Smooth muscle cell (in vitro differentiated cells): ENCODE results near the gene MYO3B. TPM values are rescaled to one million over a fixed set of nuclear protein-coding genes. Genes with fewer than 3 reads are reported as not detected.

Experiments used
- DNase-seq: peaks from one replicate; lab custom pipeline; 2025; ENCODE audit not compliant: unreplicated experiment; lab: John Stamatoyannopoulos, UW
- H2AFZ ChIP-seq: fragments of 200-600 bp; sonication (generic); 2 replicates; pipeline ENCODE4 v1.6.0; 2016; ENCODE audit warnings: antibody characterized with exemption, low read depth, mild to moderate bottlenecking
- H3F3A ChIP-seq: fragments of 200-600 bp; sonication (generic); 2 replicates; pipeline ENCODE4 v1.6.0; 2017; ENCODE audit warnings: antibody characterized with exemption, low read depth
- H3K27ac ChIP-seq: fragments of 200-600 bp; sonication (generic); 2 replicates; pipeline ENCODE4 v1.5.1; 2016; ENCODE audit warnings: low read depth, mild to moderate bottlenecking
- H3K27me3 ChIP-seq: fragments of 200-600 bp; sonication (generic); 2 replicates; pipeline ENCODE4 v1.6.1; 2016; ENCODE audit warnings: low read depth, mild to moderate bottlenecking
- H3K36me3 ChIP-seq: fragments of 200-600 bp; sonication (generic); 2 replicates; pipeline ENCODE4 v1.5.1; 2016; ENCODE audit warnings: low read depth
- H3K4me1 ChIP-seq: fragments of 200-600 bp; sonication (generic); 2 replicates; pipeline ENCODE4 v1.5.1; 2016; ENCODE audit warnings: low read depth
- H3K4me2 ChIP-seq: fragments of 200-600 bp; sonication (generic); 2 replicates; pipeline ENCODE4 v1.6.0; 2016; ENCODE audit warnings: mild to moderate bottlenecking
- H3K4me3 ChIP-seq: fragments of 200-600 bp; sonication (generic); 2 replicates; pipeline ENCODE4 v1.5.1; 2016; ENCODE audit warnings: mild to moderate bottlenecking
- H3K79me2 ChIP-seq: fragments of 200-600 bp; sonication (generic); 2 replicates; pipeline ENCODE4 v1.6.0; 2016; ENCODE audit warnings: low read depth, mild to moderate bottlenecking
- H3K9ac ChIP-seq: fragments of 200-600 bp; sonication (generic); 2 replicates; pipeline ENCODE4 v1.6.0; 2016; ENCODE audit warnings: low read depth
- H3K9me3 ChIP-seq: fragments of 200-600 bp; sonication (generic); replicated peaks from 2 replicates; pipeline ENCODE4 v1.5.1; 2016; ENCODE audit warnings: low read depth
- H4K20me1 ChIP-seq: fragments of 200-600 bp; sonication (generic); 2 replicates; pipeline ENCODE4 v1.6.0; 2016; ENCODE audit warnings: low read depth
- CTCF ChIP-seq: fragments of 200-600 bp; sonication (generic); IDR thresholded peaks from 2 replicates; pipeline ENCODE4 v1.5.1; 2017; ENCODE audit warnings: borderline replicate concordance, mild to moderate bottlenecking, antibody characterized with exemption; ENCODE audit not compliant: insufficient read depth, poor library complexity, severe bottlenecking
- WGBS: methylation state at CpG from one replicate; pipeline ENCODE4 v1.1.7; 2016; ENCODE audit warnings: low lambda C conversion rate; 5-methylcytosine and 5-hydroxymethylcytosine counted together
- polyA plus RNA-seq: library from polyadenylated mRNA; unstranded; fragments of >200 nt; fragmentation: Nextera tagmentation; extraction: Ambion mirVana; gene quantifications from 2 replicates; pipeline ENCODE4 v1.2.1, GENCODE V29; 2016
- total RNA-seq: library from RNA; depleted of rRNA; stranded (reverse); fragments of >200 nt; gene quantifications from 2 replicates; pipeline ENCODE4 v1.2.3, GENCODE V29; 2014

The MYO3B gene
- total and polyA plus RNA-seq, 2 experiments from 2014 or later: 0.47 to 3.1 TPM

GRCh38 chr2:170313992-170314348 lies 136.0 kb downstream of the MYO3B start:
- Histone ChIP-seq H3K79me2 (no peaks in the 10 kb centered on the region), H3K4me3 (no peak overlapping the region), H3K4me1 (peaks cover 10% of the 10 kb centered on the region), H3K27ac (no peak overlapping the region), H3K9me3 (no peaks in the 10 kb centered on the region), H4K20me1 (no peaks in the 10 kb centered on the region), H2AFZ (no peak overlapping the region), H3K36me3 (no peaks in the 10 kb centered on the region), H3F3A (no peaks in the 10 kb centered on the region), H3K27me3 (no peaks in the 10 kb centered on the region), H3K4me2 (no peak overlapping the region), H3K9ac (no peak overlapping the region)
- TF ChIP-seq CTCF: no peak
- no peak for DNase-seq
- WGBS: 56% methylated on average over 3 of the region's 3 CpGs

GRCh38 chr2:170314744-170315447 lies 136.9 kb downstream of the MYO3B start:
- no peaks in the 10 kb centered on the region for H3F3A ChIP-seq
- no peak overlapping the region for H3K4me3 ChIP-seq
- no peaks in the 10 kb centered on the region for H4K20me1 ChIP-seq
- no peak overlapping the region for H3K9ac ChIP-seq
- H2AFZ ChIP-seq: no peak overlapping the region
- H3K4me1 ChIP-seq: peaks cover 10% of the 10 kb centered on the region
- no peaks in the 10 kb centered on the region for H3K27me3 ChIP-seq
- WGBS: 86% methylated on average over 7 of the region's 7 CpGs
- no peak overlapping the region for H3K4me2 ChIP-seq
- no peaks in the 10 kb centered on the region for H3K36me3 ChIP-seq
- DNase-seq: no peak
- H3K79me2 ChIP-seq: no peaks in the 10 kb centered on the region
- no peak overlapping the region for H3K27ac ChIP-seq
- TF ChIP-seq CTCF: no peak
- H3K9me3 ChIP-seq: no peaks in the 10 kb centered on the region

GRCh38 chr2:170320948-170321347 lies 143.0 kb downstream of the MYO3B start:
- 90% methylated on average over 3 of the region's 3 CpGs for WGBS
- no peaks in the 10 kb centered on the region for H3F3A ChIP-seq
- peak overlapping the region; percentile 49 for H3K9ac ChIP-seq
- DNase-seq: no peak
- H3K4me1 ChIP-seq: peaks cover 6% of the 10 kb centered on the region
- peak overlapping the region; percentile 81 for H3K27ac ChIP-seq
- no peak overlapping the region for H2AFZ ChIP-seq
- H3K9me3 ChIP-seq: peaks cover 8% of the 10 kb centered on the region
- H3K4me3 ChIP-seq: no peak overlapping the region
- TF ChIP-seq CTCF: no peak
- H4K20me1 ChIP-seq: no peaks in the 10 kb centered on the region
- H3K36me3 ChIP-seq: no peaks in the 10 kb centered on the region
- no peaks in the 10 kb centered on the region for H3K27me3 ChIP-seq
- no peaks in the 10 kb centered on the region for H3K79me2 ChIP-seq
- no peak overlapping the region for H3K4me2 ChIP-seq

GRCh38 chr2:170321526-170321925 lies 143.6 kb downstream of the MYO3B start:
- Histone ChIP-seq H3K9ac (peak overlapping the region; percentile 49), H3K4me2 (no peak overlapping the region), H3K9me3 (peaks cover 8% of the 10 kb centered on the region), H3K27ac (peak overlapping the region; percentile 81), H3K27me3 (no peaks in the 10 kb centered on the region), H2AFZ (no peak overlapping the region), H3K79me2 (no peaks in the 10 kb centered on the region), H3K36me3 (no peaks in the 10 kb centered on the region), H3K4me1 (peaks cover 6% of the 10 kb centered on the region), H3K4me3 (no peak overlapping the region), H4K20me1 (no peaks in the 10 kb centered on the region), H3F3A (no peaks in the 10 kb centered on the region)
- DNase-seq: no peak
- 84% methylated on average over 3 of the region's 3 CpGs for WGBS
- TF ChIP-seq CTCF: no peak
